Left lobe of liver (tissue), 2 donors: ENCODE data around the gene ACSL1. TPM values are rescaled to one million over a fixed set of nuclear protein-coding genes. Genes with fewer than 3 reads are reported as not detected.
A peak's percentile ranks its signal among the peaks of the same experiment; 100 is the strongest.

Source experiments
- ATAC-seq: fragments of 200-7000 bp; cut with Tn5 transposase; one replicate; pipeline ENCODE4 v1.9.1; 2020; ENCODE audit warnings: mild to moderate bottlenecking, moderate library complexity
- DNase-seq: peaks from one replicate; pipeline ENCODE4 v3.0.0-alpha.2; 2020; ENCODE audit warnings: low spot score
- total RNA-seq: library from RNA; stranded (reverse); gene quantifications from one replicate; pipeline ENCODE4 v1.2.1, GENCODE V29; 2021
- donor health status: DM: no; HTN: no; CAD: no; lungs with moderate emphysema.
- donor health status: DM: no; HTN: yes; CAD: no.

ACSL1 gene
- total RNA-seq, 1 donor from 2014 or later = 818 TPM

DNA sequence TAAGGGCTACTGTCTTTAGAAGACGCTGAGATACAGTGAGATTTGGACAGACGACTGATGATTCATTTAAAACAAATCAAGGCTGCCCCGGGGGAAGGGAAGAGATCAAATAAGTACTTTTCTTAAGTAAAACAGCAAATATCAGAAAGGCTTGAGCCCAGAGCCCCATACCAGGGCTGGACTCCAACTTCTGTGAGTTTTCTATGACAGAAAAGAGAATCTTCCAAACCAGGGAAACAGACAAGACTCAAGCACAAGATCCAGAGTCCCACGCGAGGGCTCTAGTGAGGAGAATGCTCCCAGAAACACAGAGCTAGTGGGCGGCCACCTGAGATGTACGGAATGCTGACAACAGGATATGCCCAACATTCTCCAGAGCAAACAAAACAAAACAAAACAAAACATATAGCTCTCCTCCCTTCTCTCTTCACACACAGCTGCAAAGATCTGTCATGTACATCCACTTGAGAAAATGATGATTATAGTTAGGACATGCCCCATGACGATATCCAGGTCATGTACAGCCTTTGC is 13.1 kb downstream of the ACSL1 start:
- DNase-seq = no peak
- no peak for ATAC-seq

DNA sequence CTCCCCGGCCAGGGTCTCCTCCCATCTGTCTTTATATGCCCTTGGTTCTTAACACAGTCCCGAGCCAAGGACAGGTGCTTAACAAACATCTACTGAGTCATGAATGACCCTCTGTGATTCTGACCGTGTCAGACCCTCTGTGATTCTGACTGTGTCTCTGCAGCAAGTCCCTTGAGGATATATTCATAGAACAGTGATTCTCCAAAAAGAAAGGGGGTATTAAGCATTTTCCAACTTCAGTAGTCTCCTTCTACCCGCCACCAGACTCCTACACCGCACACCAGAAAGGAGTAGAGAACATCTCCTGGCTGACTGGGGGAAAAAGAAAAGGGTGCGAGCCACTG is 13.6 kb downstream of the ACSL1 start:
- no peak for ATAC-seq
- DNase-seq = no peak

GRCh38 chr4:184811526-184812198 is 14.1 kb downstream of the ACSL1 start:
- ATAC-seq (peak; percentile 5), DNase-seq (no peak)

DNA sequence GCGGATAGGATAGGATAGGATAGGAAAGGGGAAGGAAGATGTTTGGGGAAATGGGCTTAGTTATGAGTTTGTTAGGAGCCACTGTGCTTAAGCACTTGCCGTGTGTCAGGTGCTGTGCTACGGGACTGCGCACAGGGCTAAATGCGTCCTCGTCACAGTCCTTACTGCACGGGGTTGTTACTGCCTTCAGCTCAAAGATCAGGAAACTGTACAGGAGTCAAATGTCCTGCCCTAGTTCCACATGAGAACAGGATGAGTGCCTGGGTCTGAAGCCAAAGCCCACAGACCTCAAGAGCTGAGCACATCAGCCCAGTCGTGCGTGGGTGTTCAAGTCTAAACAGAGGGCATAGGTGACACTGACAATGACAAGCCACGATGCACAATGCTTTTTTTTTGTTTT is 15.0 kb downstream of the ACSL1 start:
- peak; percentile 41 for ATAC-seq
- peak; percentile 83 for DNase-seq

- DNase-seq (peak; percentile 42), ATAC-seq (no peak)
Observed at GRCh38 chr4:184808713-184809050, 17.1 kb downstream of the ACSL1 start.

GRCh38 chr4:184807797-184808712 is 17.7 kb downstream of the ACSL1 start:
- DNase-seq (peak; percentile 46), ATAC-seq (no peak)

DNA sequence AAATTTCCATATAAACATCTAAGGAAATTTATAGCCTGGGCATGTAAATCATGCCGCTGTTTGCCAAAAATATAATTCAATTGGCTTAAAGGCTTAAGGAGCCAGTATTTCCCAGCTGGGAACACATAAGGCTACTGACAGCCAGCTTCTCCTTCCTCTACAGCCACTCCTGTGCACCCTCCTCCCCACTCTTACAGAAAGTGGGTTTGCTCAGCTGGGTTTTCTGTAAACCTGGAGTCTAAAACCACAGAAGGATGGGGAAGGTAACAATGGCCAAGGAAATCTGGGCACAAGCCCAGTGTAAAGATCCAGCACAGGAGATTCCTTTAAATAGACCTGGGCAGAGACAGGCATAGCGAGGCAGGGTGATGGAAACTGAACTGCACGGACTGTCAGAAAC is 18.5 kb downstream of the ACSL1 start:
- ATAC-seq (no peak), DNase-seq (no peak)

DNA sequence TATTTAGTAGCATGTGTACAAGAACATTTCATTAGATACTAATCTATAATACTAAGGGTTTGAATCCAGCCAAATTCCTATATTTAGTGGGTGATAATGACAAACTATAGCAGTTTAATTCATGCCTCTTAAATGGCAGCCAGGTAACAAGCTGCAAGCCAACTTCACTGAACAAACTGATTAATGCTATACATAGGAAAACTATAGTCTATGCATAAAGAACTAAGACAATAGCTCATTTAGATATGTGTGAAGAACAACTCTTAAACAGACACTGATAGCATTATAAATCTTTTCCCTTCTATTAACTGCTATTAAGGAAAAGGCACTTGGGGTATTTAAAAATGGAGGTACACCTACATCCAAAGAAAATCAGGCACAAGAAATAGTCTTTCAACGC is 19.1 kb downstream of the ACSL1 start:
- ATAC-seq (no peak), DNase-seq (no peak)

GRCh38 chr4:184806229-184806550 is 19.6 kb downstream of the ACSL1 start:
- ATAC-seq = no peak

GRCh38 chr4:184805462-184806228 is 20.1 kb downstream of the ACSL1 start:
- ATAC-seq (peak; percentile 79), DNase-seq (peak; percentile 97)

More at GRCh38 chr4:184806229-184806550, 19.6 kb downstream of the ACSL1 start:
- no peak for DNase-seq

DNA sequence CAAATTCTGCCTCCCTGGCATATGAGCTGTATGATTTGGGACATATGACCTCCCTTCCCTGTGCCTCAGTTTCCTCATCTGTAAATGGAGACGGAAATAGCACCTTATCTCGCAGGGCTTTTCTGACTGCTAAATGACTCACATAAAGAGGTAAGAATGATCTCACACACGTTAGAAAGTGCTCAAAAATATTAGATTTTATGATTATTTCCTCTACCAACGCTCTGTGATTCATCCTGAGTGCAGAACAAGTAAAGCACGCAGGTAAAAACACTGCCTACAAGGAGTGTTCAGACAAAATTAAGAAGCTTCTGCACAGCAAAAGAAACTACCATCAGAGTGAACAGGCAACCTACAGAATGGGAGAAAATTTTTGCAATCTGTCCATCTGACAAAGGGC is 21.1 kb downstream of the ACSL1 start:
- no peak for ATAC-seq

GRCh38 chr4:184803874-184804273 is 21.9 kb downstream of the ACSL1 start:
- ATAC-seq (no peak), DNase-seq (no peak)

More for the DNA sequence above, 21.1 kb downstream of the ACSL1 start:
- DNase-seq = no peak

DNA sequence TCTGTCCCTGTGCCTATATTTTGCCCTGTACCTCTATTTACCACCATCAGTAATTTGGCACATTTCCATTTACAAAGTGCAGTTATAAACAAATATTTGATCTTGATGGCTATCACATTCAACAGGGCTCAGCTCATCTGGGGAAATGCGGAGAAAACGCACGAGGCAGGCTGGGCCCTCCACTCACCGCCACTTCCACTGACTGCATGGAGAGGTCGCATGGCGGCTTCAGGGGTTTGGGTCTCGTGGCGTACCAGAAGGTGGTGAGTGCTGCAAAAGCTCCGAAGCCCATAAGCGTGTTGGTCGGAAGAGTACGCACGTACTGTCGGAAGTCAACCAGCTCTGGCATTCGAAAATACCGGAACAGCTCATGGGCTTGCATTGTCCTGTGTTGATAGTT is 22.6 kb downstream of the ACSL1 start:
- no peak for DNase-seq

DNA sequence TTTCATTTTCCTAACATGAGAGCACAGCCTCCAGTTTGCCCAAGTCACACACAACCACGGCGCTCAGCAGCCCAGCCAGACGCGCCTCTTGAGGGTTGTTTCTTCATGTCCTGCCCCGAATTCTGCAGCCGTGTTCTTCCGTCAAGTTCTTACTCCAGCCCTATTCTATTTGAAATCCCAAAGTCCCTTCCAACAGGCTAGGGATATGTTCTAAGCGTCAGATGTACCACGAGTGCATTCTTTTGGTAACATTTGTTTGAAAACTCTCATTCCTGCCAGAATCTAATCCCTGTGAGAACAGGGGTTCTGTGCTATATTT is 23.1 kb downstream of the ACSL1 start:
- no peak for DNase-seq
- ATAC-seq = peak; percentile 3

More for the DNA sequence above, 22.6 kb downstream of the ACSL1 start:
- ATAC-seq = peak; percentile 4

DNA sequence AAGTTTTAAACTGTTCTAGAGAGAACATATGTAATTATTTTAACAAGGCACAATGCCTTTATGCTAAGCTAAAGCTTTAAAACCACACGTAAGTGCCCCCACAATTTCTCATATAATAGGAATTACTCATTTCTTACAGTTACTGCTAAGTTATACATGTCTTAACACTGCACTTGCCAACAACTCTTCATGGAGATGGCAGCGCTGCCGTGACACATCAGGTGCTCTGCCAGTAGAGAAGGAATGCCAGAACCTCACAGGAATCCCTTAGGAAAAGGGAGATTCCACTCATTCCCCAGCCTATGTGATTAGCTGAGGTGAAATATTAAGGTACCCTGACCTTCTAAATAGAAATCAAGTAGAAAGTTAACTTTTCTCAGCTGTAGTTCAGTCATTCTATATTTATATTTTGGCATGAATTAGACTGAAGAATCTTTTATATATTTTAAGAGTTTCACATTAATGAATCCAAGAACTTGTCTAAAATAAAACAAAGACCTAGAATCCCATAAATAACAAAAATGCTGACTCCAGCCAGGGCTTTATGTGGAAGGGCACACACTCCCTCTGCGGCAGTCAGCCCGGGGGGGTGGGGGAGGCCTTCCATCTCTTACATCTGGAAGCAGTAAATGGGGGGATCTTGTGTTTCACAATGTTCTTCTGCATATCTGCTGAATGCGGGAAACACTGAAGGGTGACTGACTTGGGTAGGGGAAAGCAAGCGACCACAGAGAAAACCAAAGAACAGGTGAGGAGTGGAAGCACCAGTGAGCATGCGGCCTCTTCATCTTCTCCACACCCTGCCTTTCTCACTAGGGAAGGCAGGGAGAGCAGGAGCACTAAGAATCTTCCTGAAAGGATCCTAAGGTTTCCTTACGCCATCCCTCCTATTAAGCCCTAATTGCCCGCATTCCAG is 23.7 kb downstream of the ACSL1 start:
- DNase-seq = no peak
- ATAC-seq = no peak

DNA sequence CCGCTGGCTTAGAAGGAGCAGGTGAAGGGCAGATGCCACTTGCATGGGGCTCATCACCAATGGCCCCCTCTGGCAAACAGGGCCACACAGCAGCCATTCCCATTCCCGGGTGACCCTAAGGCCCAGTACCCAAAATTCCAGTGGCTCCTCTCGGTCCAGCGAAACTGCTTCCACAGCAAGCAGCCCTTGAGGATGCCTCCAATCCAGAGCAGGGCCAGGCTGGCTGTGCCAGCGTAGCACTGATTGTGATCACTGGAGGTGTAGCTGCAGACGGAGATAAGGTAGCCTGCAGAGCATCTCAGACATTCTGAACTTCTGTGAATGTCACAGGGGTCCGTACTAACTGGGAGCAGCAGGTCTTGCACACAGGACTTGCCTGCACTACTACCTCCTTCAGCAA is 27.3 kb downstream of the ACSL1 start:
- DNase-seq (no peak), ATAC-seq (no peak)

DNA sequence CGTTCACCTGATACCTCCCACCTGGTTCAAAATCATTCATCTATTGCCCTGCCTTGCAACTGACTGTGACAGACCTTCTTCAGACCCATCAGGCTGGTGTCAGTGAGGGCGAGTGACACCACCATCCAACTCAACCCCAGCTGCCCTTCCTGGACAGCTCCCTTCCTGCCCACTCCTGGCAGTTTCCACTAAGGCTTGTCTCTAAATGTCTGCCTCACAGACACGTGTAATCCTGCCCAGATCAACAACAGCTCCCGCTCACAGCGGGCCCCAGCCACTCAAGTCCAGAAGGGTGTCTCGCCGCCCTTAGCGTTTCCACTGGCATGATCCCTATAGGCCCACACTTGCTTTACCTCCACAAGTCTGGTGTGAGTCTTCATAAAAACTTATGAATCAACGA is 28.9 kb downstream of the ACSL1 start:
- DNase-seq (no peak), ATAC-seq (peak; percentile 31)

DNA sequence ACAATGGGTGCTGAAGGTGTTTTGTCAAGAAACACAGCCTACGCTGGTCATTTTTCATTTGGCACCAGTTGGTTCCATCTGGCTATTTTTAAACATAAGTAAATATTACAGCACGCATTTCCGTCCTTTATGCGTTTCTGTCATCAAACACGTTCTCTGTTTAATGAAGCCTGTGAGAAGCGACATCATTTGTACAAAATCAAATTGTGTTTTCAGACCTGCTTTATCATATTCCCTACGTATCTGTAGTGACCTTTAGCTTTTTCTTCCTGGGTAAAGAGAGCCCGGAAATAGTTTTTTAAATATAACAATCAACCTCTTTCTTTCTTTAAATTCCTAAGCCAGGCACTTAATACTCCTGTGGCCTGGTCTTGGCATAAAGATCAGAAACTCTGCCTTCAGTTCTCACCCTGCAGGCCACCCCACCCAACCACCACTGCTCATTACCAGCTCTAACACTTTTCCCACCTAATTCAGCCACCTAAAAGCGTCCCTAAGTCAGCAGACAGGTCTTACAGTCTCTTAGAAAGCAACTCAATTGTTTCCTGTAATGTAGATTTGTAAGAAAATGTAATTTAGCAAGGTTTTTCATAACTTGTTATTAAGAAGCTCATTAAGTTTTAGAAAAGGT is 30.4 kb downstream of the ACSL1 start:
- ATAC-seq = peak; percentile 2
- no peak for DNase-seq

GRCh38 chr4:184794470-184794869 is 31.3 kb downstream of the ACSL1 start:
- DNase-seq (no peak), ATAC-seq (no peak)

GRCh38 chr4:184793735-184794355 is 31.9 kb downstream of the ACSL1 start:
- ATAC-seq (no peak), DNase-seq (no peak)
